H9 (cell line): Measurements from ENCODE around the gene DAB1. TPM values are rescaled to one million over a fixed set of nuclear protein-coding genes. Genes with fewer than 3 reads are reported as not detected.

Source experiments
- DNase-seq: peaks from one replicate; pipeline ENCODE4 v3.0.0-alpha.2; 2017
- H2AFZ ChIP-seq: one replicate; pipeline ENCODE4 v1.6.1; 2013; ENCODE audit warnings: mild to moderate bottlenecking, low read length, control low read depth, moderate library complexity
- H2AK5ac ChIP-seq: 2 replicates; pipeline ENCODE4 v1.6.1; 2013; ENCODE audit warnings: low read length, control low read depth, mixed read lengths; ENCODE audit not compliant: insufficient read length
- H2BK120ac ChIP-seq: one replicate; pipeline ENCODE4 v1.6.1; 2013; ENCODE audit warnings: low read depth, mild to moderate bottlenecking, low read length, control low read depth, inconsistent platforms; ENCODE audit not compliant: poor library complexity, severe bottlenecking
- H2BK12ac ChIP-seq: 2 replicates; pipeline ENCODE4 v1.6.1; 2013; ENCODE audit warnings: low read length, control low read depth, mixed read lengths, low read depth; ENCODE audit not compliant: insufficient read length
- H2BK15ac ChIP-seq: 2 replicates; pipeline ENCODE4 v1.6.1; 2013; ENCODE audit warnings: low read depth, low read length, control low read depth
- H2BK20ac ChIP-seq: one replicate; pipeline ENCODE4 v1.6.1; 2013; ENCODE audit warnings: low read depth, mild to moderate bottlenecking, low read length, control low read depth, inconsistent platforms; ENCODE audit not compliant: poor library complexity, severe bottlenecking
- H2BK5ac ChIP-seq: 2 replicates; pipeline ENCODE4 v1.6.1; 2013; ENCODE audit warnings: low read length, control low read depth, mixed read lengths; ENCODE audit not compliant: insufficient read length
- H3K14ac ChIP-seq: 2 replicates; pipeline ENCODE4 v1.6.1; 2013; ENCODE audit warnings: low read length, control low read depth; ENCODE audit not compliant: insufficient read depth
- H3K18ac ChIP-seq: 2 replicates; pipeline ENCODE4 v1.6.1; 2013; ENCODE audit warnings: low read depth, mild to moderate bottlenecking, mixed read lengths, low read length, control low read depth; ENCODE audit not compliant: insufficient read length
- H3K23ac ChIP-seq: 2 replicates; pipeline ENCODE4 v1.6.1; 2013; ENCODE audit warnings: low read length, control low read depth, mixed read lengths, low read depth; ENCODE audit not compliant: insufficient read length
- H3K23me2 ChIP-seq: 2 replicates; pipeline ENCODE4 v1.6.1; 2013; ENCODE audit warnings: low read depth, mild to moderate bottlenecking, mixed read lengths, low read length, control low read depth; ENCODE audit not compliant: insufficient read length, poor library complexity, severe bottlenecking
- H3K27ac ChIP-seq: 2 replicates; pipeline ENCODE4 v1.5.1; 2013; ENCODE audit warnings: low read length, control low read depth, mixed read lengths, low read depth; ENCODE audit not compliant: insufficient read length
- H3K27me3 ChIP-seq: 2 replicates; pipeline ENCODE4 v1.6.1; 2013; ENCODE audit warnings: low read length, control low read depth, inconsistent platforms; ENCODE audit not compliant: insufficient read depth
- H3K4ac ChIP-seq: 2 replicates; pipeline ENCODE4 v1.6.1; 2013; ENCODE audit warnings: low read depth, mild to moderate bottlenecking, control low read depth, inconsistent platforms, low read length, moderate library complexity
- H3K4me1 ChIP-seq: 2 replicates; pipeline ENCODE4 v1.6.1; 2013; ENCODE audit warnings: low read length, control low read depth, inconsistent platforms; ENCODE audit not compliant: insufficient read depth
- H3K4me2 ChIP-seq: 2 replicates; pipeline ENCODE4 v1.6.1; 2013; ENCODE audit warnings: low read length, control low read depth, mixed read lengths; ENCODE audit not compliant: insufficient read length, insufficient read depth
- H3K56ac ChIP-seq: 2 replicates; pipeline ENCODE4 v1.6.1; 2013; ENCODE audit warnings: low read depth, mild to moderate bottlenecking, mixed read lengths, low read length, control low read depth; ENCODE audit not compliant: insufficient read length
- H3K79me1 ChIP-seq: 2 replicates; pipeline ENCODE4 v1.6.1; 2013; ENCODE audit warnings: low read depth, mild to moderate bottlenecking, moderate library complexity, low read length, control low read depth, inconsistent platforms; ENCODE audit not compliant: insufficient read depth, poor library complexity, severe bottlenecking
- H3K79me2 ChIP-seq: 2 replicates; pipeline ENCODE4 v1.6.1; 2013; ENCODE audit warnings: low read length, control low read depth, inconsistent platforms; ENCODE audit not compliant: insufficient read depth
- H3K9ac ChIP-seq: 2 replicates; pipeline ENCODE4 v1.6.1; 2013; ENCODE audit warnings: low read length, control low read depth, mixed read lengths; ENCODE audit not compliant: insufficient read length; ENCODE audit errors: extremely low read depth
- H3K9me3 ChIP-seq: one replicate; pipeline ENCODE4 v1.6.1; 2013; ENCODE audit warnings: low read depth, low read length, inconsistent platforms; ENCODE audit not compliant: control insufficient read depth
- H3T11ph ChIP-seq: one replicate; pipeline ENCODE4 v1.6.1; 2013; ENCODE audit warnings: mild to moderate bottlenecking, low read length, control low read depth, inconsistent platforms
- H4K20me1 ChIP-seq: one replicate; pipeline ENCODE4 v1.6.1; 2013; ENCODE audit not compliant: control insufficient read depth, insufficient read length, insufficient read depth
- H4K5ac ChIP-seq: 2 replicates; pipeline ENCODE4 v1.6.1; 2013; ENCODE audit warnings: low read depth, mild to moderate bottlenecking, mixed read lengths, low read length, control low read depth; ENCODE audit not compliant: insufficient read length
- H4K8ac ChIP-seq: replicated peaks from 2 replicates; pipeline ENCODE4 v1.6.1; 2013; ENCODE audit warnings: low read length, control low read depth, mixed read lengths, low read depth; ENCODE audit not compliant: insufficient read length
- H4K91ac ChIP-seq: 2 replicates; pipeline ENCODE4 v1.6.1; 2013; ENCODE audit warnings: low read depth, mild to moderate bottlenecking, moderate library complexity, mixed read lengths, low read length, control low read depth; ENCODE audit not compliant: insufficient read length
- H3K27ac Mint-ChIP-seq, 3 experiments: 2 replicates in 2 of 3; 3 replicates in 1 of 3; pipeline ENCODE4 v1.8.0; 2020 to 2021; ENCODE audit warnings: mixed read lengths in 3 of 3, mild to moderate bottlenecking in 1 of 3, moderate library complexity in 1 of 3
- H3K27me3 Mint-ChIP-seq: 2 replicates; pipeline ENCODE4 v1.8.0; 2021; ENCODE audit warnings: low read depth, mild to moderate bottlenecking, moderate library complexity, mixed read lengths
- H3K36me3 Mint-ChIP-seq, 3 experiments: 2 replicates in 2 of 3; 3 replicates in 1 of 3; pipeline ENCODE4 v1.8.0; 2020 to 2021; ENCODE audit warnings: low read depth in 3 of 3, mixed read lengths in 3 of 3; ENCODE audit not compliant: insufficient read depth in 1 of 3
- H3K4me1 Mint-ChIP-seq, 2 experiments: 2 replicates each; pipeline ENCODE4 v1.8.0; 2020; ENCODE audit warnings: mixed read lengths in 2 of 2
- H3K4me3 Mint-ChIP-seq, 2 experiments: 2 replicates in 1 of 2; 3 replicates in 1 of 2; pipeline ENCODE4 v1.8.0; 2020 to 2021; ENCODE audit warnings: mild to moderate bottlenecking in 2 of 2, mixed read lengths in 2 of 2, moderate library complexity in 1 of 2
- H3K9me3 Mint-ChIP-seq, 2 experiments: 2 replicates in 1 of 2; 3 replicates in 1 of 2; pipeline ENCODE4 v1.8.0; 2020; ENCODE audit warnings: mild to moderate bottlenecking in 2 of 2, mixed read lengths in 2 of 2, moderate library complexity in 1 of 2
- CTCF ChIP-seq: fragments of 200-600 bp; sonication (generic); conservative IDR thresholded peaks from 3 replicates; pipeline ENCODE4 v1.8.0; 2021; ENCODE audit warnings: antibody characterized with exemption, mild to moderate bottlenecking
- WGBS: extraction: QIAGEN DNeasy Blood & Tissue Kit; methylation state at CpG from one replicate; pipeline ENCODE4 v1.1.7; 2013; ENCODE audit warnings: missing lambda C conversion rate, low lambda C conversion rate, mixed read lengths; ENCODE audit not compliant: insufficient read length; ENCODE audit errors: extremely low coverage; 5-methylcytosine and 5-hydroxymethylcytosine counted together
- total RNA-seq: library from RNA; stranded (reverse); gene quantifications from 2 replicates; pipeline ENCODE4 v1.2.1, GENCODE V29; 2021

The DAB1 gene
- total RNA-seq, 1 experiment from 2014 or later, result 9.3 TPM

GRCh38 chr1:57329001-57329527 is 94.8 kb downstream of the DAB1 start:
- no peaks in the 10 kb centered on the region for H3K9me3 Mint-ChIP-seq

More at GRCh38 chr1:57329001-57329527, 94.8 kb downstream of the DAB1 start:
- H2BK12ac ChIP-seq, result no peak overlapping the region
- H2BK20ac ChIP-seq, result no peak overlapping the region
- Mint-ChIP-seq H3K27ac (no peak overlapping the region), H3K27me3 (no peaks in the 10 kb centered on the region; the same call in 1 of the 2 replicates), H3K36me3 (no peaks in the 10 kb centered on the region), H3K4me1 (peaks cover 5 to 16% of the 10 kb centered on the region in 2 experiments), H3K4me3 (no peak overlapping the region)
- no peaks in the 10 kb centered on the region for H3K79me2 ChIP-seq
- H4K91ac ChIP-seq, result no peak overlapping the region
- H2BK120ac ChIP-seq, result no peak overlapping the region
- no peak overlapping the region for H2BK15ac ChIP-seq
- no peak overlapping the region for H3K14ac ChIP-seq
- no CpG with 5 or more reads among the region's 6 CpGs for WGBS
- no peak overlapping the region for H3K9ac ChIP-seq
- H3K79me1 ChIP-seq, result no peaks in the 10 kb centered on the region
- no peaks in the 10 kb centered on the region for H3K27me3 ChIP-seq
- H2AFZ ChIP-seq, result no peak overlapping the region
- no peak overlapping the region for H2BK5ac ChIP-seq
- H3K9me3 ChIP-seq, result no peaks in the 10 kb centered on the region
- no peak overlapping the region for H3K4me2 ChIP-seq
- no peak overlapping the region for H3K18ac ChIP-seq
- no peaks in the 10 kb centered on the region for H4K20me1 ChIP-seq
- no peak overlapping the region for H3K56ac ChIP-seq
- no peaks in the 10 kb centered on the region; the same call in 1 of the 2 replicates for H3K4me1 ChIP-seq
- H3K23ac ChIP-seq, result no peak overlapping the region
- H3K4ac ChIP-seq, result no peak overlapping the region
- H4K8ac ChIP-seq, result no peak overlapping the region
- H3K27ac ChIP-seq, result no peak overlapping the region
- no peak overlapping the region for H2AK5ac ChIP-seq
- DNase-seq, result no peak
- no peak overlapping the region for H3T11ph ChIP-seq
- TF ChIP-seq CTCF, result no peak
- no peaks in the 10 kb centered on the region for H3K23me2 ChIP-seq
- no peak overlapping the region for H4K5ac ChIP-seq
